Stimulated activated CD4-positive, alpha-beta T cell treated with anti-CD3 and anti-CD28 coated beads, Interleukin-4, amount 100 ng/mL, for 4 hours (primary cell): ENCODE data around the gene RNF103.
A peak's percentile ranks its signal among the peaks of the same experiment; 100 is the strongest.
"Not testable (repeated sequence)": the region's sequence is repeated elsewhere in the genome, so short reads cannot be mapped to it uniquely, and the experiment has no call there.

ENCODE experiments used
- DNase-seq, 2 experiments: peaks; one replicate each; pipeline ENCODE4 v3.0.0-alpha.2; 2020

Gene RNF103

GRCh38 chr2:86622519-86623042, 1.1 kb downstream of the RNF103 start:
- DNase-seq: peak in 1 of 2 experiments; percentile 5

GRCh38 chr2:86621280-86621943, 2.3 kb downstream of the RNF103 start:
- DNase-seq: no peak

DNA sequence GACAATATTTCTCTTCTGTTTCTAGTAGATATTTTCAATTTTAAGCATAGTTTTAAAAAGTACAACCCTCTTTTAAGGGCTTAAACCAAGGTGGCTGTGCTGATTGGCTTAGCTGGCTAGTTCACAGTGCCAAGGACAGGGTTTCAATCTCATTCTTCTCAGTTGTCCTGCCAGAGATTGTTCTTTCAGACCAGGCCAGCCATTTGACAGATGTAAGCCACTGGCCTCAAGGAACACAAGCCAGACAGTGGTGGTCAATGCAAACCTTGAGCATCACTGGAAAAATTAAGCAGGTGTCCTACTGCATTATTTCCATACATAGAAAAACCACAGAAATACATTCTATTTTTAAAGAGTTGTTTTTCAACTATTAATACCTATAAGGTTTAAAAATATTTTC, 5.9 kb downstream of the RNF103 start:
- DNase-seq: no peak

DNA sequence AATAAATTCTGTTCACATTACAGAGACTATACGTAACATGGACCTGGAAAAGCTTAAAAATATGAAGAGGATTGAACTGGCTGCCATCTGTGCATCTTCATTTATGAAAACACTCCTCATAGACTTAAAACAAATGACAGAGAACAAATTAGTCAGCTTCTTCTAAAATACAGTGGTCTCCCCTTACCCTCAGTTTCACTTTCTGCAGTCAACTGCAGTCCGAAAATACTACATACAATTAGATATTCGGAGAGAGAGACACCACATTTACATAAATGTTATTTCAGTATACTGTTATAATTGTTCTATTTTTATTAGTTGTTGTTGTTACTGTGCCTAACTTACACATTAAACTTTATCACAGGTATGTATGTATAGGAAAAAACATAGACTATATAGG, 6.5 kb downstream of the RNF103 start:
- DNase-seq: no peak

- DNase-seq: no peak
Measured at GRCh38 chr2:86616502-86616901, 7.2 kb downstream of the RNF103 start.

DNA sequence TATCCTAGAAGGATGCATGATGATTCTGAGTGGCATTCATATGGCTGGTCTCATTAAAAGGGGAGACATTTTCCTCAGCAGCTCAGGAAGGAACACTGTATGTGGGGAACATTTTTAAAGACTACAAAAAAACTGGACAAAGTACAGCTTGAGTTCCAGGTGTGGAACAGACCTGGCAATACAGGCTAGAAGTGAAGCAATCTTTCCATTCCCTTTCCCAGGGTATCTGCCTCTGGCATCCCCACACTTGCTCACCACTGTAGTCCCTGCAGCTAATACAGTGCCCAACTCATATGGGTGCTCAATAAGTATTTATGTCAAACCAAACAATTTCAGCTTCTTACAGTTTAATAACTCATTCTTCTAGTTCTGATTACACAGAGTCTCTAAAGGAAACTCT, 8.1 kb downstream of the RNF103 start:
- no peak for DNase-seq

DNA sequence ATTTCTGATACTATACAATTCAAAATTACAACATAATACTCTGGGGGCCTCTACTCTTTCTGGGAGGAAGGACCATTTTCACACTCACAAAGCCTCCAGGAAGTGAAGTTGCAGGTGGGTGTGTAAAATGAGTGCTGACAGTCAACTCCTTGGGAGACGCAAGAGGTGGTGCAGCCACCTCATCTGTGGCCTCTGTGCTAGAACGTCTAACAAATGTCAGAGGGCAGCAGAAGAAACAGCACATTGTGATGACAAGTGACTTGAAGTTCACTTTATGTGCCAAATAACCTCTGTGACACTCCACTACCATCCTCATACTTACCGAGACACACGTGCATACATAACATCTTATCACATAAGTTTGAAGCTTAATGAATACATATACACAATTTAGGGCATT, 10.2 kb downstream of the RNF103 start:
- no peak for DNase-seq

DNA sequence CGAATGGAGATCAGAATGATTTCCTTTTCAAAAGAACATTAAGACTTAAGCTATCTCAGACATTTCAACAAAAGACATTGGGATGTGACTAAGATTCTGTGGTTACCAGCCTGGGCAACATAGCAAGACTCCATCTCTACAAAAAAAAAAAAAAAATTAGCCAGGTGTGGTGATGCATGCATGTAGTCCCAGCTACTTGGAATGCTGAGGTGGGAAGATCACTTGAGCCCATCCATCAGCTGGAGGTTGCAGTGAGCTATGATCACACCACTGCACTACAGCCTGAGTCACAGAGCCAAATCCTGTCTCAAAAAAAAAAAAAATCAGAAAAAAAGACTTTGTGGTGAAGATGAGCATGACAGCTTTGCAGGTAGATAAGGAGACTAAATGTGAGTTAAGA, 12.8 kb downstream of the RNF103 start:
- no peak for DNase-seq

GRCh38 chr2:86608832-86609410, 14.7 kb downstream of the RNF103 start:
- no peak for DNase-seq

- no peak for DNase-seq
Measured at GRCh38 chr2:86603905-86604304, 19.8 kb downstream of the RNF103 start.

DNA sequence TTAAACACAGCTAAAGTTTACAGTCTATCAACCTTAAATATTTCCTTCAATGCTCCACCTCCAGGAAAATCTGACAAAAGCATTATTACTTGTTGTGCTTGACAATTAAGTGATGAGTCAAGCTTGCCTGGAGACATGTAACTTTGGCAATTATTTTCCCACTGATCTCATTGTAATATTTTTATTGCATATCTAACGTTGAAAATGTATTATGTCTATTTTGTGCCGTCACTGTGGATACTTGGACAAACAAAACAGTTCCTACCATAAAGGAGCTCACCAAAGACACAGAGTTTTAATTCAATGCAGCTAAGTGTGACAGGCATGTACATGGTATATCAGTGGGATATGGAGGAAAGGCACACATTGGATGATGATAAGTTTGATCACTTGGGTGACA, 24.7 kb downstream of the RNF103 start:
- DNase-seq: no peak

GRCh38 chr2:86596118-86596517, 27.5 kb downstream of the RNF103 start:
- no peak for DNase-seq

DNA sequence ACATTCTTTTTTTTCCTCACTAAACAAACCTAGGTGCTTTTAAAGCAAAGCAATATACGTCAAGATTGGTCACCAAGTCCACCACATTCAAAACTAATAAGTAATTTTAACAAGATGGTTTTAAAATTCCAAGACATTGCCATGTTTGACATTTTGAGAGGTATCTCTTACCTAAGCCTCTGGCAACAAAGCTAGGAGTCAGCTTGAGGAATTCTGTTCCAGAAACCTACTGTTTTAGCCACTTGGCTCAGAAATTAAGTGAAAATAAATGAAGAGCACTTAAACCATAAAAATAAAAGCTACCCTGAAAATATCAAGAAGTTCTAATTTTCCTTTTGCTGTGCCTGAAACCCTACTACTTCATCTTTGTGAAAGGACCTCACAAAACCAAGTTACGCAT, 30.4 kb downstream of the RNF103 start:
- no peak for DNase-seq

DNA sequence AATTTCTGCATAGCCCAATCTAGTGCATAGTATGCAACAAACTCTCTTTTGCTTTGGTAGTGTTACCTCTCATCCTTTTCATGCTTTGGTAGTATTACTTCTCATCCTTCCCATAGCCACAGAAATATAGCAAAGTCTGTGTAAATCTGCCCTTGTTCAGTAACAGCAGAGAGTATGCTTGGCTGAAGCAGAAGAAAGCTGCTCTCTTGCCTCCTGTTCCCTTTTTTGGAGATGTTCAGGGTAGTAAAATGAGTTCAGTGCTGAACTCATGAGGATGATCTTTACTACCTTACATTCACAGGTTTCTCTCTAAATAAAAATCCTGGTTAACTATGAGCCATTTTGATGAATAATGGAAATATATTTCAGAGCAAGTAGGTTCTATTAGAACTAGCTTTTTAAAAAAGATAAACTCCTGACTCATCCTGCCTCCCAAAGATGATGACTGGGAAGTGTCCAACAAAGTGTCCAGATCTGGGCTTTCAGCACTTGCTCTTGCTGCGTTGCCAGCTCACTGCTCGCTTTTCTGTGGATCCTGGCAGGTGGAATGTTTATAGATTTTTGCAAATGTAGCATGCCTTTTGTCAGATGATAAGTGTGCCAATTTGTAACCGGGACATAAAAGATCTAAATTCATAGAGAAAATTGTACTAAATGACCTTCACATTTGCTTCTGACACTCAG, 31.0 kb downstream of the RNF103 start:
- no peak for DNase-seq

DNA sequence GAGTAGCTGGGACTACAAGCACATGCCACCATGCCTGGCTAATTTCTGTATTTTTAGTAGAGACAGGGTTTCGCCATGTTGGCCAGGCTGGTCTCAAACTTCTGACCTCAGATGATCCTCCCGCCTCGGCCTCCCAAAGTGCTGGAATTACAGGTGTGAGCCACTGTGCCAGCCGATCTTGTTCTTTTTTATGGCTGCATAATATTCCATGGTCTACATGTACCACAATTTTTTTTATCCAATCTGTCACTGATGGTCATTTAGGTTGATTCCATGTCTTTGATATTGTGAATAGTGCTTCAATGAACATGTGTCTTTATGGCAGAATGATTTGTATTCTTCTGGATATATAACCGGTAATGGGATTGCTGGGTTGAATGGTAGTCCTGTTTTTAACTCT, 34.0 kb downstream of the RNF103 start:
- not testable (repeated sequence) for DNase-seq

- DNase-seq: no peak
Measured at GRCh38 chr2:86584151-86584913, 39.3 kb downstream of the RNF103 start.

DNA sequence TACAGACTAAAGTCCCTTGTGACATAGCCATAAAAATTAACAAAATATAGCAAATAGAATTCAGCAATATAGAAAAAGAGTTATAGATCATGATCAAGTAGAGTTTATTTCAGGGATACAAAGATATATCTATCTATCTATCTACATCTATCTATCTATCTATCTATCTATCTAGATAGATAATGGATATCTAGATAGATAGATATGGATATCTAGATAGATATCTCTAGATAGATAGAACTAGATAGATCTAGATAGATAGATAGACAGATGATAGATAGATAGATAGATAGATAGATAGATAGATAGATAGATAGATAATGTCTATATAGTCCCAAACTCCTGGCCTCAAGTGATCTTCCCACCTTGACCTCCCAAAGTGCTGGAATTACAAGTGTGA, 43.1 kb downstream of the RNF103 start:
- no peak for DNase-seq

DNA sequence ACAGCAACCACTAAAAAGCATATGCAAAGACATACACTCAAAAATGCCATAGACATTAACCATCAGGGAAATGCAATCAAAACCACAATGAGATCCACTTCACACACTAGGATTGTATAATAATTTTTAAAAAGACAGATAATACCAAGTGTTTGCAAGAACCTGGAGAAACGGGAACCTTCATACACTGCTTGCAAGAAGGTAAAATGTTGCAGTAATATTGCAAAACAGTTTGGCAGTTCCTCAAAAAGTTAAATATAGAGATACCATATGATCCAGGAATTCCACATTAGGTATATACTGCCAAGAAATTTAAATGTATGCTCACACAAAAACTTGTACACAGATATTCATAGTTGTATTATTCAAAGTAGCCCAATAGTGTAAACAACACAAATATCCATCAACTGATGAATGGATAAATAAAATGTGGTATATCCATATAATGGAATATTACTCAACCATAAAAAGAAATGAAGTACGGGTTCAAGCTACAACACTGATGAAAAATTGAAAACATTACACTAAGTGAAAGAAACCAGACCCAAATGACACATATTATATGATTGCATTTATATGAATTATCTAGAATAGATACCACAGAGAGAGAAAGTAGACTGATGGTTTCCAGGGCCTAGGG, 45.7 kb downstream of the RNF103 start:
- DNase-seq: no peak

GRCh38 chr2:86570059-86570458, 53.6 kb downstream of the RNF103 start:
- DNase-seq: no peak

GRCh38 chr2:86566821-86567190, 56.9 kb downstream of the RNF103 start:
- no peak for DNase-seq

GRCh38 chr2:86566158-86566820, 57.4 kb downstream of the RNF103 start:
- DNase-seq: no peak

DNA sequence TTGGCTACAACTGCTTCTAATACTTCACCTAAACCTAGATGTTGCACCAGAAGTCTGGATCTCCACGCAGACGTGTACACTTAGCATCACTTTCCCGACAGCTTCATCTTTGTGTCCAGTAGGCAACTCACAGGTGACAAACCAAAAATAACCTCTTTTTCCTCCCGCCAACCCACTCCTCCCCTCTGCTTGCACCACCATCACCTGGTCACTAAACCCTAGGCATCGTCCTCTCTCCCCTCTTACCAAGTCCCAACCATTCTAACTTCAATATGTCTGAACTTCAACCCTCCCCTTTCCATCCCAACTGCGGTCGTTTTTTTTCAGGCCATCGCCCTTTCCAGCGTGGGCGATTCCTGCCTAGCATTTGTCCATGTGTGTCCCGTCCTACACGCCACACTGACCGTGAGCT, 60.0 kb downstream of the RNF103 start:
- DNase-seq: no peak
